Measurements from ENCODE around the gene LYZL4.
A peak's percentile ranks its signal among the peaks of the same experiment; 100 is the strongest.

Gene LYZL4

DNA sequence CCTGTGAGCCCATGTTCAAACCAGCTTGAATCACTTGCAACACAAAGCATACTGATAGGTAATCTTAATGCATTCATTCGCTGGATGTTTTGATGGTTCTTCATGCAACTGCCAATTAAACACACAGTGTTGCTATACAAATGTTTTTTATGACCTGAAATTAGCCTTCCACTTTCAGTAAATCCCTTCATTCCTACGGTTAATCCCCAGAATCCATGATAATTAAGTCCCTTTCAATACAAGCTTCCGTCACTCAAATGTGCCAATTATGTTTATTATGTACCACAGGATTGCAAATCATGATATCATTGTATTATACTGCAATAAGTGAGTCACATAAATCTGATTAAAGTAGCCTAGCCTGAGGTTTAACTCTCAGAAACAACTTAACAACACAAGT is 14.5 kb upstream of the LYZL4 start:
- no peak overlapping the region for H3K4me3 ChIP-seq (ENCODE audit: low read depth, low read length)
- no peak for DNase-seq (ENCODE audit: low read depth)
- TF ChIP-seq MYC (IDR thresholded peaks at IDR 0.05; ENCODE audit: low read depth, low read length) (no peak), POLR2A (IDR thresholded peaks at IDR 0.05; ENCODE audit: extremely low read depth, insufficient read length) (no peak)
- TF ChIP-seq, protein P1, sequence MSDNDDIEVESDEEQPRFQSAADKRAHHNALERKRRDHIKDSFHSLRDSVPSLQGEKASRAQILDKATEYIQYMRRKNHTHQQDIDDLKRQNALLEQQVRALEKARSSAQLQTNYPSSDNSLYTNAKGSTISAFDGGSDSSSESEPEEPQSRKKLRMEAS (IDR thresholded peaks at IDR 0.05; ENCODE audit: low read depth, low read length) = no peak
- TF ChIP-seq, protein P2, sequence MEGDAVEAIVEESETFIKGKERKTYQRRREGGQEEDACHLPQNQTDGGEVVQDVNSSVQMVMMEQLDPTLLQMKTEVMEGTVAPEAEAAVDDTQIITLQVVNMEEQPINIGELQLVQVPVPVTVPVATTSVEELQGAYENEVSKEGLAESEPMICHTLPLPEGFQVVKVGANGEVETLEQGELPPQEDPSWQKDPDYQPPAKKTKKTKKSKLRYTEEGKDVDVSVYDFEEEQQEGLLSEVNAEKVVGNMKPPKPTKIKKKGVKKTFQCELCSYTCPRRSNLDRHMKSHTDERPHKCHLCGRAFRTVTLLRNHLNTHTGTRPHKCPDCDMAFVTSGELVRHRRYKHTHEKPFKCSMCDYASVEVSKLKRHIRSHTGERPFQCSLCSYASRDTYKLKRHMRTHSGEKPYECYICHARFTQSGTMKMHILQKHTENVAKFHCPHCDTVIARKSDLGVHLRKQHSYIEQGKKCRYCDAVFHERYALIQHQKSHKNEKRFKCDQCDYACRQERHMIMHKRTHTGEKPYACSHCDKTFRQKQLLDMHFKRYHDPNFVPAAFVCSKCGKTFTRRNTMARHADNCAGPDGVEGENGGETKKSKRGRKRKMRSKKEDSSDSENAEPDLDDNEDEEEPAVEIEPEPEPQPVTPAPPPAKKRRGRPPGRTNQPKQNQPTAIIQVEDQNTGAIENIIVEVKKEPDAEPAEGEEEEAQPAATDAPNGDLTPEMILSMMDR (IDR thresholded peaks at IDR 0.05; ENCODE audit: low read depth, low read length) = no peak

DNA sequence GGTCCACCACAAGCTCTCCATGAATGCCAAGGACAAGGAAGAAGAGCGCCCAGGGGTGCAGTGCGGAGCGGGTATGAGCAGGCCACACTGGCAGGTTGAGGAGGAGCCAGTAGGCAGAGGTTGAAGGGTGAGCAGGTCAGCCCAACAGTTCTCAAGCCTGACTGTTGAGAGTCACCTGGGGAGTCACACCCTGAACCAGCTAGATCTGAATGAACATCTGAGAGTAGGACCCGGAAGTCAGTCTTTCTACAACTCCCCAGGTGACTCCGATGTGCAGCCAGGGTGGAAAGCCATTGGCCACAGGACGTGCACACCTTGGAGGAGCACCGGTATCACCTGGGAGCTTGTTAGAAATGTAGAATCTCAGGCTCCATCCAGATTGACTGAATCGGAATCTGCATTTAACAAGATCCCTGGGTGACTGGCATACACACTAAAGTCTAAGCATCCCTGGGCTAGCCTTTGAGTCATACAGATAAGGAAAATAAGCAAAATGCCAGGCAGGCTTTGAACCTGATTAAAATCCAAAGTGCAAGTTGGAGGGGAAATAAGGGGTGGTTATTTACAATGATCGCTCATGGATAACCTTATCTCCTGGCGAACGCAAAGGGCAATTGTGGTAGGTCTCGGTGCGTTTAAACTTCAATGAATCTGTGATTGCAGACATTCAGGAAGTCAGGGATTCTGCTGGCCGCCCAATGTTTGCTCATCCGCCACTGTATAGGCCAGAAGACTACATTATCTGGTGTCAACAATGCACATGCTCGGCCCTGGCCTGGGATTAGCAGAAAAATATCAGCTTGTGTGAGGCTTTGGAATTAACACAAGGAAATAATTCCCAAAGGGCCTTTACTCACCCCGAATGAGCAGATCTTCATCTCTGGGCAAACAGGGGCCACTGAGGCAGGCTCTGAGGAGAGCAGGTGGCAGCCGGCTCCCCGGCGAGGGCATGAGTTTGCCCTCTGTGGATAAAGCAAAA is 11.7 kb upstream of the LYZL4 start:
- no peak for TF ChIP-seq MYC (IDR thresholded peaks at IDR 0.05; ENCODE audit: low read depth, low read length)
- TF ChIP-seq, protein P1 (IDR thresholded peaks at IDR 0.05; ENCODE audit: low read depth, low read length) = no peak
- no peak for TF ChIP-seq POLR2A (IDR thresholded peaks at IDR 0.05; ENCODE audit: extremely low read depth, insufficient read length)
- TF ChIP-seq, protein P2 (IDR thresholded peaks at IDR 0.05; ENCODE audit: low read depth, low read length) = no peak
- H3K4me3 ChIP-seq (ENCODE audit: low read depth, low read length) = no peak overlapping the region
- DNase-seq (ENCODE audit: low read depth) = no peak

DNA sequence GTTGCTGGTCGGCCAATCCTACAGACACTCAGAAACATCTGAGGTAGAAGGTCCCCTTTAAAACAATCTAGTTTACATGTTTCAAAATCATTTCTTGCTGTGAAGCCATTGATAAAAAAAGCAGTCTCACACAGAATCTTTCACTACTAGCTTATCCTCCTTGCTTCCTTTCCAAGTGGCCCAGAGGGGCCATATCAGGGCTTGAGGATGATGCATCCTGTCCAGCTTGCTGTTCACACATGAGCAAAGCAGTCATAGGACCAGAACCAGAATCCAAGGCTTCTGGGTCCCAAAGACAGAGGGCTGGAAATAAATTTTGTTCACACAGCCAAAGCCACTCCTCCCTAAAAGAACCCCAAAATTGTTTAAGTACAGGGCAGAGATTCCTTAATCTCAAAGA is 9.2 kb upstream of the LYZL4 start:
- TF ChIP-seq MYC (IDR thresholded peaks at IDR 0.05; ENCODE audit: low read depth, low read length) (no peak), POLR2A (IDR thresholded peaks at IDR 0.05; ENCODE audit: extremely low read depth, insufficient read length) (no peak)
- TF ChIP-seq, protein P1 (IDR thresholded peaks at IDR 0.05; ENCODE audit: low read depth, low read length) = no peak
- TF ChIP-seq, protein P2 (IDR thresholded peaks at IDR 0.05; ENCODE audit: low read depth, low read length) = no peak
- DNase-seq (ENCODE audit: low read depth) = no peak
- no peak overlapping the region for H3K4me3 ChIP-seq (ENCODE audit: low read depth, low read length)

DNA sequence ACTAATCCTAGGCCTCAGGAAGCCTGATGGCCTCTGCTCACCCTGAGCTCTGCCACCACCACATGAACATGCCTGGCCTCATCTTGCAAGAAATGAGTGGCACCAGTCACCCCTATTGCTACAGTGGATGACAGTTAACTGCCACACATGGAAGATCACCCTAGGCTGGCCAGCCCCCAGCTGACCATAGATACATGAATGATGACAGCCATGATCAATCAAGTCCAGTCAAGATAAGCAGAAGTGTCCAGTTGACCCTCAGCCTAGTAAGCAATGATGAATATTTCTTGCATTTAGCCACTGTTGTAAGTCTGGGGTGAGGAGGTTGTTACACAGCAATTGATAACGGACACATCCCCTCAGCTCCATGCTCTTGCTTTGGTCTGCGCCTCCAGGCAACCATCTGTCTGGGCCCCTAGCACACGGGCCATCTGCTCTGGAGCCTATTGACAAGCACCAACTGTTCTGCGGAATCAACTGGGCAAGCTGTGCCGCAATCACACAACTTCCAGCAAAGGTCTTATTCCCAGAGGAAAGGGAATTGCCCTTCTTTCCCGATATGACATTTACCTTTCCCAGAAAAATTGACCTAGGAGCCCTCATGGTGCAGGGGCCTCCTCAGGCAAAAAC is 2.2 kb upstream of the LYZL4 start:
- TF ChIP-seq, protein P2 (IDR thresholded peaks at IDR 0.05; ENCODE audit: low read depth, low read length) = no peak
- TF ChIP-seq POLR2A (IDR thresholded peaks at IDR 0.05; ENCODE audit: extremely low read depth, insufficient read length) (no peak), MYC (IDR thresholded peaks at IDR 0.05; ENCODE audit: low read depth, low read length) (no peak)
- TF ChIP-seq, protein P1 (IDR thresholded peaks at IDR 0.05; ENCODE audit: low read depth, low read length) = no peak
- no peak for DNase-seq (ENCODE audit: low read depth)
- no peak overlapping the region for H3K4me3 ChIP-seq (ENCODE audit: low read depth, low read length)

DNA sequence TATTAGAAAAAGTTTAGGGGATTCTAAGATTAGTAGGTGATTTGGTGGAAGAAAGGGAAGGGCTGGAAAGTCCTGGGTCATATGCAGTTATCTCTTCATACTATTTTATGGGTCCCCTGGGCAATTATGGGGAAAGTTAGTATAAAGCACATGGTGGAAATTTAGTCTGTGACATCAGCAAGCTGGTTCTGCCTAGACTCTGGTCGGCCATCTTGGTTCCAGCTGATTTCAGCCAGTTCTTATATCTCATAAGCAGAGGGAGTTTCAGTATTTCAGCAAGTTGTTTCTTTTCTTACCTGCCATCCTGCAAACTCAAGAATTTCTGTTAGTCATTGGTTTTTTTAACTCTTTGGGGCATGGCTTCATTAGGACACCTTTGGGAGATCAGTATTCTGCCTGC is 1.0 kb upstream of the LYZL4 start:
- peak; percentile 8 for DNase-seq (ENCODE audit: low read depth)
- H3K4me3 ChIP-seq (ENCODE audit: low read depth, low read length) = no peak overlapping the region
- TF ChIP-seq, protein P2 (IDR thresholded peaks at IDR 0.05; ENCODE audit: low read depth, low read length) = no peak
- TF ChIP-seq POLR2A (IDR thresholded peaks at IDR 0.05; ENCODE audit: extremely low read depth, insufficient read length) (no peak), MYC (IDR thresholded peaks at IDR 0.05; ENCODE audit: low read depth, low read length) (no peak)
- TF ChIP-seq, protein P1 (IDR thresholded peaks at IDR 0.05; ENCODE audit: low read depth, low read length) = no peak
